Hippocampal formation (tissue), 2 donors: Measurements from ENCODE around the gene PGLYRP3.
A peak's percentile ranks its signal among the peaks of the same experiment; 100 is the strongest.

Source experiments
- DNase-seq, 2 donors: peaks; one replicate each; lab custom pipeline; 2025; lab: John Stamatoyannopoulos, UW

PGLYRP3 gene

GRCh38 chr1:153312570-153313186 lies at the start of gene PGLYRP3:
PGLYRP3 (minus strand) TSS chr1:153312952; CDS start chr1:153310665, 2,287 bp downstream.
- no peak for DNase-seq

- DNase-seq = no peak
Observed at GRCh38 chr1:153362187-153362775, 49.5 kb upstream of the PGLYRP3 start.

GRCh38 chr1:153361480-153362109 lies 48.8 kb upstream of the PGLYRP3 start:
- no peak for DNase-seq

- no peak for DNase-seq
Observed at GRCh38 chr1:153360592-153361479, 48.1 kb upstream of the PGLYRP3 start.

GRCh38 chr1:153360190-153360589 lies 47.4 kb upstream of the PGLYRP3 start:
- DNase-seq = no peak

- no peak for DNase-seq
Observed at GRCh38 chr1:153359241-153359640, 46.5 kb upstream of the PGLYRP3 start.

GRCh38 chr1:153358691-153358975 lies 45.9 kb upstream of the PGLYRP3 start:
- DNase-seq = no peak

- no peak for DNase-seq
Observed at GRCh38 chr1:153357853-153358690, 45.3 kb upstream of the PGLYRP3 start, which contains the start of gene S100A9. S100A9 (plus strand) TSS chr1:153357854; CDS start chr1:153358284, 430 bp downstream.

GRCh38 chr1:153357076-153357852 lies 44.5 kb upstream of the PGLYRP3 start:
- DNase-seq = no peak

GRCh38 chr1:153356392-153357075 lies 43.8 kb upstream of the PGLYRP3 start:
- DNase-seq = no peak

GRCh38 chr1:153355445-153356071 lies 42.8 kb upstream of the PGLYRP3 start:
- no peak for DNase-seq

- DNase-seq = no peak
Observed at GRCh38 chr1:153354515-153355193, 41.9 kb upstream of the PGLYRP3 start.

- DNase-seq = no peak
Observed at GRCh38 chr1:153353226-153353947, 40.6 kb upstream of the PGLYRP3 start.

GRCh38 chr1:153352523-153352922 lies 39.8 kb upstream of the PGLYRP3 start:
- DNase-seq = peak; percentile 38 to 66

GRCh38 chr1:153350321-153350957 lies 37.7 kb upstream of the PGLYRP3 start:
- no peak for DNase-seq

GRCh38 chr1:153349363-153350320 lies 36.9 kb upstream of the PGLYRP3 start:
- DNase-seq = no peak
